Fibroblast of gingiva (primary cell): ENCODE measurements around the gene CNN2.

Experiments used
- DNase-seq: peaks from one replicate; pipeline ENCODE4 v3.0.0-alpha.2; 2011; ENCODE audit warnings: low read depth

CNN2 gene

GRCh38 chr19:1026783-1027649 lies 608 bp downstream of the CNN2 start:
- DNase-seq: peak; percentile 35

DNA sequence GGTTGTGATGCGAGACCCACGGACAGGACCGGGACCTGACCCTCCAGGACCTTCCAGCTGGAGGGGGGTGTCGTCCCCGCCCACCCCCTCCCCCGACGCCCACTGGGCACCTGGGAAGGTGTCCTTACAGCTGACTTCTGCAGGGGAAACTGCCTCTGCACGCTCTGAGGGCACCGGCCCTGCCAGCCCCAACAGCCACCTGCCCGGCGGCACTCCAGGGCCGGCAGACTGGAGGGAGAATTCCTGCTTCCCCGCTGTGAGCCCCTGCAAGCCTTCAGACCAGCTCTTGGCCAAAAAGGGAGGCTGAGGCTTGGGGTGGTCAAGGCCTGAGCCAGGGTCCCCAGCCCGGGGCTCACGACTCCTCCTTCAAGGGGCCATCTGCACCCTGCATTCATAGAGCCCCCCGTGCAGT lies 1.2 kb downstream of the CNN2 start:
- no peak for DNase-seq

GRCh38 chr19:1028062-1028926 lies 1.9 kb downstream of the CNN2 start:
- peak; percentile 97 for DNase-seq

- DNase-seq: no peak
Observed at GRCh38 chr19:1032264-1032867, 6.0 kb downstream of the CNN2 start.

- no peak for DNase-seq
Observed at GRCh38 chr19:1035998-1036621, 9.7 kb downstream of the CNN2 start.

DNA sequence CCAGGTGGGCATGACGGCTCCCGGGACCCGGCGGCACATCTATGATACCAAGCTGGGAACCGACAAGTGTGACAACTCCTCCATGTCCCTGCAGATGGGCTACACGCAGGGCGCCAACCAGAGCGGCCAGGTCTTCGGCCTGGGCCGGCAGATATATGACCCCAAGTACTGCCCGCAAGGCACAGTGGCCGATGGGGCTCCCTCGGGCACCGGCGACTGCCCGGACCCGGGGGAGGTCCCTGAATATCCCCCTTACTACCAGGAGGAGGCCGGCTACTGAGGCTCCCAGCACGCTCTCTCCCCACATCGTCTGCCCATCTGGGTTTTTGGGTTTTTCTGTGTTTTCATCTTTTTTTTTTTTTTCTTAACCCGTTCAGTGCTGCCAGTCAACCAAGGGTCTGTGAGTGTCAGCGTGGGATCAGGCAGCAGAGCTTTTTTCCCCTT lies 11.2 kb downstream of the CNN2 start:
- DNase-seq: no peak

DNA sequence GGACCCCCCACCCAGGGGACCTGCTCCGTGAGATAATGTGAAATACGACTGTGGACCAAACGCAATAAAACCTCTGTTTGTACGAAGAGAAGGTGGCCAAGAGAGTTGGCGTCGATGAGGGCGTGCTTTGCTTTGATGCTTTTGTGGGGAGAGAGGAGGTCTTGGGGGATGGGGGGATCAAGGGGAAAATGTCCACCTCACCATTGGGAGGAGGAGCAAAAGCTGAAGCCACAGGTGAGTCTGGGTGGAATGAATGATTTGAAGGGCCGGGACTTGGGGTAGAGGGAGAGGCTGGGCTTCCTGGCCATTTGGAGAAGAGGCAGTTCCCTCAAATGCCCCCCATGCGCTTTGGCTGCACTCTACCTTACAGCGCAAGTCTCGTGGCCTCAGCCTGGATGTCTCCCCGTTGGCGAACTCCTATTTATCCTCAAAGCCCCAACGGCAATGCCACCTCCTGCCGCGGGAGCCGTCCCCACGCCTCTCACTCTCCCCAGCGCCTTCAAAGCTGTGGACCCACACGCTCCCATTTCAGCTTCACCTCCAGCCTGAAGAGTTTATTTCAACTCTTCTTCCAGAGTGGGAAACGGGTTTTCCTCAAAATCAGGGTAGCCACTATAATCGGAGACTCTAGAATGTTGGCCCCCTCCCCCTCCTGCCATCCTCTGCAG lies 12.7 kb downstream of the CNN2 start:
- DNase-seq: peak; percentile 37

DNA sequence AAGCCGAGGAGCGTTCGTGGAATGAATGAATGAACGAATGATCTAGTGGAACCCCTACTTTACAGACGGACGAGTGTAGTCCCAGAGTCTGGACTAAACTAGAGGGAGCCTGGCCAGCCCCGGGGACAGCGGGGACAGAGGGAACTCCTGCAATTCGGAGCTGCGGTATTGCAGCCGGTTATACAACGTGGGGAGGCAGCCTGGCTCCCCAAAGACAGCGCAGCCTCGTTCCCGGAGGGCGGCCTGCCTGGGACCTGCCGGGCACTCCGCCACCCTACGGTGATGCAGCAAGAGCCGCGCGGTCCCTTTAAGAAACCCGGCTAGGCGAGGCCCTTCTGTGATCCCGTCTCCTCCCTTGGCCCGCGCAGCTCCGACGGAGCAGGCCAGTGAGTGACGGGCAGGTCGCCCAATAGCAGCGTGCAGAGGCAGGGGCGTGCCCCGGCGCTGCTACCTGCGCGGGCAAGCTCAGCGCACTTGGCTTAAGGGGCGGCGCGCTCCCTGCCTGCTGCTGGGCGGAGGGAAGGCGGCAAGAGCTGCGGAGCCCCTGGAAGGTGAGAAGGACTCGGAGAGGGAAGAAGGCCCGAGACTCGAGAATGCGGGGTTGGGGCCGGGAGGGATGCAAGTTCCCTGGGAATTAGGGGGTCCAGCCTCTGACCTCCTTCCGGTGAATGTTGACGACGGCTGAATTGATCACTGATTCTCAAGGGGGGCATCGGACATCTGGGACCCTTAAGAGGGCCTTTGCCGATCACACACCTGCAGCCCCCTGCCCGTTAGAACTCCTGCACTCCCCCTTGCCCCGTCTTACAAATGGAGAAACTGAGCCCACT lies 13.5 kb downstream of the CNN2 start, which contains the start of gene ABCA7:
Gene ABCA7, plus strand, starts transcription at position 462 of the 830 bp plus-strand sequence. CDS start 1,255 bp downstream, outside the sequence.
- DNase-seq: peak; percentile 97

DNA sequence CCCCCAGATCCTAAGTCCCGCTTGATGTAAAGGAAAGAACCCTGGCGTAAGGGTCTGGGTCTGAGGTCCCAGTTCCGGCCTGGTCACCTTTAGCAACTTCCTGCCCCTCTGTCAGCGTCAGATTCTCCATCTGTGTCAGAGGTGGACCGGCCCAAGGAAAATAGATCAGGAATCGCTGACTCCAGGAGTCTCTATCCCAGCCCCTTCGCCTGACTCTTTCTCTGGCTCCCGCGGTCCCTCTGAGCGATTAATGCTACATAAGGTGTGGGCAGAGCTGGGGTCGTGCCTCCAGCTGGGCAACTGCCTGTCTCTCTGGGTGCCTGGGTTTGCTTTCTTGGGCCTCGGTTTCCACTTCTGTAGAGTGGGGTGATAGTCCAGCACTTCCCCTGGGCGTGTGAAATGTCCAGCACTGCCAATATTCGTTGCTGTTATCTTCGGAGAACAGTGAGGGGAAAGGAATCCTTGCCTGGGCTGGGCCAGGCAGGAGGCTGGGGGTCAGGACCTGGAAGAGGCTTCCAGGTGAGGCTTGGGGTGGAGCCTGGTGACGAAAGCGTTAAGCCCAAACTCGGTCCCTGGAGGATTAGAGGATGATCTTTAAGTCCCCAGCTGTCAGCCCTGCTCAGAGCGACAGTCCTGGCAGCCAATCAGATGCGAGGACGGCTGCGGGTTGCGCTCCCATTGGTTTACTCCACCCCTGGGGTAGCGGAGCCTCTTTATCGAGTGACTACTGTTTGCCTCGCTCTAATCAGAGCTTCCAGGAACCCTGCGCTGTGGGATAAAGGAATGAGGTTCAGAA lies 14.3 kb downstream of the CNN2 start:
- peak; percentile 97 for DNase-seq

- DNase-seq: no peak
Observed at GRCh38 chr19:1041272-1041834, 14.9 kb downstream of the CNN2 start.

- peak; percentile 36 for DNase-seq
Observed at GRCh38 chr19:1041835-1042685, 15.7 kb downstream of the CNN2 start.

- DNase-seq: no peak
Observed at GRCh38 chr19:1042689-1043511, 16.5 kb downstream of the CNN2 start.

- no peak for DNase-seq
Observed at GRCh38 chr19:1045247-1045603, 18.8 kb downstream of the CNN2 start.

GRCh38 chr19:1046117-1046626 lies 19.8 kb downstream of the CNN2 start:
- no peak for DNase-seq

- no peak for DNase-seq
Observed at GRCh38 chr19:1046836-1047695, 20.7 kb downstream of the CNN2 start.

DNA sequence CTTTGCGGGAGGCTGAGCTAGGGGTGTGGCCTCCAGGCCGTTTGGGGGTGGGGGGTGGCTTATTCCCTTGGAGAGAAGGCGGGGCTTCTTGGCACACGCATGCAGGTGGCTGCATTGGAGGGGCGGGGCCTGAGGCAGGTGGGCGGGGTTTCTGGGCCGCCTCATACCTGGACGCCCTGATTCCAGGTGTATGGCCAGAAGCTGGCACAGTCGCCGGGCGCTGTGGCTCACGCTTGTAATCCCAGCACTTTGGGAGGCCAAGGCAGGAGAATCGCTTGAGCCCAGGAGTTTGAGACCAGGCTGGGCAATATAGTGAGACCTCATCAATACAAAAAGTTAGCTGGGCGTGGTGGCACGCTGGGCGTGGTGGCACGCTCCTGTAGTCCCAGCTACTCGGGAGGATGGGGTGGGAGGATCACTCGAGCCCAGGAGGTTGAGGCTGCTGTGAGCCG lies 21.3 kb downstream of the CNN2 start:
- DNase-seq: no peak
